WTC11 (cell line): ENCODE results near the gene PARP3. TPM values are rescaled to one million over a fixed set of nuclear protein-coding genes. Genes with fewer than 3 reads are reported as not detected.

Experiments
- ATAC-seq: fragments of 200-7000 bp; cut with Tn5 transposase; 2 replicates; pipeline ENCODE4 v1.10.0; 2021; ENCODE audit warnings: mild to moderate bottlenecking, moderate library complexity
- CTCF ChIA-PET: fragments of 300-600 bp; sonication (Branson Sonifier 250); formaldehyde crosslinking; loops from one replicate; lab custom pipeline; 2021; ENCODE audit warnings: antibody characterized with exemption; lab: Charles Lee
- POLR2A ChIA-PET: fragments of 350-600 bp; sonication (Branson Sonifier 250); formaldehyde crosslinking; loops from one replicate; lab custom pipeline; 2021; ENCODE audit warnings: antibody characterized with exemption; lab: Charles Lee
- DNase-seq: peaks from one replicate; pipeline ENCODE4 v3.0.0; 2021; ENCODE audit warnings: low spot score
- H3K27ac Mint-ChIP-seq: 2 replicates; pipeline ENCODE4 v1.8.0; 2021; ENCODE audit warnings: mixed read lengths
- H3K27me3 Mint-ChIP-seq: 2 replicates; pipeline ENCODE4 v1.8.0; 2021; ENCODE audit warnings: low read depth, mild to moderate bottlenecking, moderate library complexity, mixed read lengths
- H3K36me3 Mint-ChIP-seq: 2 replicates; pipeline ENCODE4 v1.8.0; 2021; ENCODE audit warnings: mixed read lengths
- H3K4me1 Mint-ChIP-seq: 2 replicates; pipeline ENCODE4 v1.8.0; 2022; ENCODE audit warnings: mixed read lengths
- H3K4me3 Mint-ChIP-seq: 2 replicates; pipeline ENCODE4 v1.8.0; 2021; ENCODE audit warnings: mild to moderate bottlenecking, moderate library complexity, mixed read lengths
- H3K9me3 Mint-ChIP-seq: 2 replicates; pipeline ENCODE4 v1.8.0; 2021; ENCODE audit warnings: mixed read lengths
- AR ChIP-seq: fragments of 250-450 bp; sonication (Bioruptor Pico); IDR thresholded peaks from 2 replicates; pipeline ENCODE4 v1.9.0; 2021; ENCODE audit warnings: mild to moderate bottlenecking
- ATF1 ChIP-seq: sonication (generic); formaldehyde crosslinking; IDR thresholded peaks from 2 replicates; pipeline ENCODE4 v1.8.1; 2023; ENCODE audit warnings: mild to moderate bottlenecking, moderate library complexity, missing genetic modification reagents
- CREM ChIP-seq: sonication (generic); formaldehyde crosslinking; IDR thresholded peaks from 2 replicates; pipeline ENCODE4 v1.8.1; 2022; ENCODE audit warnings: mild to moderate bottlenecking, missing genetic modification reagents, moderate library complexity
- FOXJ3 ChIP-seq: sonication (generic); formaldehyde crosslinking; IDR thresholded peaks from 2 replicates; pipeline ENCODE4 v1.9.0; 2021; ENCODE audit warnings: missing genetic modification reagents, mild to moderate bottlenecking, borderline replicate concordance
- JUN ChIP-seq: sonication (generic); formaldehyde crosslinking; IDR thresholded peaks from 2 replicates; pipeline ENCODE4 v1.8.0; 2023; ENCODE audit warnings: mild to moderate bottlenecking, missing genetic modification reagents
- MAX ChIP-seq: sonication (generic); formaldehyde crosslinking; IDR thresholded peaks from 2 replicates; pipeline ENCODE4 v1.8.0; 2022; ENCODE audit warnings: mild to moderate bottlenecking, missing genetic modification reagents
- MYBL2 ChIP-seq: sonication (generic); formaldehyde crosslinking; IDR thresholded peaks from 2 replicates; pipeline ENCODE4 v1.8.1; 2023; ENCODE audit warnings: mild to moderate bottlenecking, moderate library complexity, missing genetic modification reagents
- NFYB ChIP-seq: sonication (generic); formaldehyde crosslinking; conservative IDR thresholded peaks from 2 replicates; pipeline ENCODE4 v1.8.0; 2022; ENCODE audit warnings: low read depth, missing genetic modification reagents
- NR1H2 ChIP-seq: sonication (generic); formaldehyde crosslinking; IDR thresholded peaks from 2 replicates; pipeline ENCODE4 v1.9.0; 2021; ENCODE audit warnings: mild to moderate bottlenecking, moderate library complexity, missing genetic modification reagents
- NR2C2 ChIP-seq: sonication (generic); formaldehyde crosslinking; IDR thresholded peaks from 2 replicates; pipeline ENCODE4 v1.8.0; 2022; ENCODE audit warnings: mild to moderate bottlenecking, missing genetic modification reagents
- PREB ChIP-seq: sonication (generic); formaldehyde crosslinking; IDR thresholded peaks from 2 replicates; pipeline ENCODE4 v1.8.1; 2022; ENCODE audit warnings: mild to moderate bottlenecking, missing genetic modification reagents, moderate library complexity, borderline replicate concordance
- RORB ChIP-seq: fragments of 250-450 bp; sonication (Bioruptor Pico); IDR thresholded peaks from 2 replicates; pipeline ENCODE4 v1.9.0; 2021; ENCODE audit warnings: mild to moderate bottlenecking
- ZNF232 ChIP-seq: sonication (generic); formaldehyde crosslinking; IDR thresholded peaks from 2 replicates; pipeline ENCODE4 v1.8.0; 2022; ENCODE audit warnings: mild to moderate bottlenecking, missing genetic modification reagents
- ZNF317 ChIP-seq: sonication (generic); formaldehyde crosslinking; IDR thresholded peaks from 2 replicates; pipeline ENCODE4 v1.8.1; 2023; ENCODE audit warnings: low read depth, mild to moderate bottlenecking, moderate library complexity, missing genetic modification reagents, borderline replicate concordance
- ZNF423 ChIP-seq: fragments of 250-450 bp; sonication (Bioruptor Pico); IDR thresholded peaks from 2 replicates; pipeline ENCODE4 v2.1.2; 2022; ENCODE audit warnings: mild to moderate bottlenecking, moderate library complexity
- total RNA-seq: library from RNA; stranded (reverse); gene quantifications from 3 replicates; pipeline ENCODE4 v1.2.3, GENCODE V29; 2021
- TF ChIP-seq, protein P1 (sequence below): fragments of 250-450 bp; sonication (Bioruptor Pico); IDR thresholded peaks from 2 replicates; pipeline ENCODE4 v1.9.0; 2021; ENCODE audit warnings: mild to moderate bottlenecking, borderline replicate concordance
- TF ChIP-seq, protein P2 (sequence below): fragments of 250-450 bp; sonication (Bioruptor Pico); IDR thresholded peaks from 2 replicates; pipeline ENCODE4 v1.9.0; 2021; ENCODE audit warnings: mild to moderate bottlenecking
- TF ChIP-seq, protein P3 (sequence below): sonication (generic); formaldehyde crosslinking; conservative IDR thresholded peaks from 2 replicates; pipeline ENCODE4 v1.8.1; 2022; ENCODE audit warnings: mild to moderate bottlenecking, missing genetic modification reagents
- TF ChIP-seq, protein P4 (sequence below): sonication (generic); formaldehyde crosslinking; IDR thresholded peaks from 2 replicates; pipeline ENCODE4 v1.8.1; 2022; ENCODE audit warnings: low read depth, mild to moderate bottlenecking, moderate library complexity, missing genetic modification reagents, borderline replicate concordance

PARP3 gene
- total RNA-seq, 1 experiment from 2014 or later = 2.9 TPM

DNA sequence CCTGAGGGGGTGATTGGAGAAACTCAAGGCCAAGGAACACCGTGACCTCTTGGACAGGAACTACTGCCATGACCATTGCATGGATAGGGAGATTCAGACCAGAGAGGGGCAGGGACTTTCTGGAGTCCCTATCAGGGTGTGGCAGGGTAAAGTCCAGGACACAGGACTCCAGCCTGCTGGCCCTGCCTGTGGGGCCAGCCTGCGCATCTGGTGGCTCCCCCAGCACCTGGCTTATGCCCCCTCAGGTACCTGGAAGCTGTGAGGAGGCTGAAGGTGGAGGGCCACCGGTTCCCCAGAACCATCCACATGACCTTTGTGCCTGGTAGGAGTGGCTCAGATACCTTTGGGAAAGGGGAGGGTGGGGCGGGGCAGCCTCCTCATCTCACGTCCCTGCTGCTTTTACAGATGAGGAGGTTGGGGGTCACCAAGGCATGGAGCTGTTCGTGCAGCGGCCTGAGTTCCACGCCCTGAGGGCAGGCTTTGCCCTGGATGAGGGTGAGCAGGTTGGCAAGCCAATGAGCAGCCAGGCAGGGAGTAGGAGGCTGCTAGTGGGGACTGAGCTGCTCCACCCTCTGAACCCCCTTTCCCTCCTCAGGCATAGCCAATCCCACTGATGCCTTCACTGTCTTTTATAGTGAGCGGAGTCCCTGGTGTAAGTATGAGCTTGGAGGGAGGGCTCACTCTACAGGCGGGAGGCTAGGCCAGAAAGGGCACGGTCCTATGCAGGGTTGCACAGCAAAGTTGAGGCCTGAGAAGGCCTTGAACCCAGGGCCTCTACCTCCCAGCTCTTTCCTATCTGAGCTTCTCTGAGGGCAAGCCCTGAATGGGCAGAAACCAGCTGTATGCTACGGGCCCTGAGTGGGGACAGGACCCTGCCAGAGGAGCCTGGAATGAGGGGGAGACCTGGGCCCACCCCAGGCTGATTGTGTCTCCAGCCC is 44.1 kb downstream of the PARP3 start:
- no peak for DNase-seq
- ChIA-PET CTCF (interaction anchor here (1.0 to 1.5 kb wide), 3 partner anchors 10 to 167 kb away, joined by 3 to 7 read pairs (median 3); partner anchors contain the start of genes ABHD14B and RPL29), POLR2A (interaction anchor here (0.5 to 1.5 kb wide), 2 partner anchors 10 kb away, joined by 3 read pairs; partner anchors contain the start of gene RPL29)
- H3K4me1 Mint-ChIP-seq = peaks cover 27% of the 10 kb centered on the region
- no peak for ATAC-seq
- H3K9me3 Mint-ChIP-seq = no peaks in the 10 kb centered on the region
- H3K27me3 Mint-ChIP-seq = no peaks in the 10 kb centered on the region
- H3K4me3 Mint-ChIP-seq = no peak overlapping the region
- no peak overlapping the region for H3K27ac Mint-ChIP-seq
- peaks cover 3% of the 10 kb centered on the region for H3K36me3 Mint-ChIP-seq
- no peak for TF ChIP-seq RORB (CRISPR knock-in tag)
- TF ChIP-seq, protein P1, sequence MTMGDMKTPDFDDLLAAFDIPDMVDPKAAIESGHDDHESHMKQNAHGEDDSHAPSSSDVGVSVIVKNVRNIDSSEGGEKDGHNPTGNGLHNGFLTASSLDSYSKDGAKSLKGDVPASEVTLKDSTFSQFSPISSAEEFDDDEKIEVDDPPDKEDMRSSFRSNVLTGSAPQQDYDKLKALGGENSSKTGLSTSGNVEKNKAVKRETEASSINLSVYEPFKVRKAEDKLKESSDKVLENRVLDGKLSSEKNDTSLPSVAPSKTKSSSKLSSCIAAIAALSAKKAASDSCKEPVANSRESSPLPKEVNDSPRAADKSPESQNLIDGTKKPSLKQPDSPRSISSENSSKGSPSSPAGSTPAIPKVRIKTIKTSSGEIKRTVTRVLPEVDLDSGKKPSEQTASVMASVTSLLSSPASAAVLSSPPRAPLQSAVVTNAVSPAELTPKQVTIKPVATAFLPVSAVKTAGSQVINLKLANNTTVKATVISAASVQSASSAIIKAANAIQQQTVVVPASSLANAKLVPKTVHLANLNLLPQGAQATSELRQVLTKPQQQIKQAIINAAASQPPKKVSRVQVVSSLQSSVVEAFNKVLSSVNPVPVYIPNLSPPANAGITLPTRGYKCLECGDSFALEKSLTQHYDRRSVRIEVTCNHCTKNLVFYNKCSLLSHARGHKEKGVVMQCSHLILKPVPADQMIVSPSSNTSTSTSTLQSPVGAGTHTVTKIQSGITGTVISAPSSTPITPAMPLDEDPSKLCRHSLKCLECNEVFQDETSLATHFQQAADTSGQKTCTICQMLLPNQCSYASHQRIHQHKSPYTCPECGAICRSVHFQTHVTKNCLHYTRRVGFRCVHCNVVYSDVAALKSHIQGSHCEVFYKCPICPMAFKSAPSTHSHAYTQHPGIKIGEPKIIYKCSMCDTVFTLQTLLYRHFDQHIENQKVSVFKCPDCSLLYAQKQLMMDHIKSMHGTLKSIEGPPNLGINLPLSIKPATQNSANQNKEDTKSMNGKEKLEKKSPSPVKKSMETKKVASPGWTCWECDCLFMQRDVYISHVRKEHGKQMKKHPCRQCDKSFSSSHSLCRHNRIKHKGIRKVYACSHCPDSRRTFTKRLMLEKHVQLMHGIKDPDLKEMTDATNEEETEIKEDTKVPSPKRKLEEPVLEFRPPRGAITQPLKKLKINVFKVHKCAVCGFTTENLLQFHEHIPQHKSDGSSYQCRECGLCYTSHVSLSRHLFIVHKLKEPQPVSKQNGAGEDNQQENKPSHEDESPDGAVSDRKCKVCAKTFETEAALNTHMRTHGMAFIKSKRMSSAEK = no peak
- no peak for TF ChIP-seq MYBL2 (CRISPR knock-in tag)
- TF ChIP-seq ATF1 (CRISPR knock-in tag) = no peak
- TF ChIP-seq, protein P2, sequence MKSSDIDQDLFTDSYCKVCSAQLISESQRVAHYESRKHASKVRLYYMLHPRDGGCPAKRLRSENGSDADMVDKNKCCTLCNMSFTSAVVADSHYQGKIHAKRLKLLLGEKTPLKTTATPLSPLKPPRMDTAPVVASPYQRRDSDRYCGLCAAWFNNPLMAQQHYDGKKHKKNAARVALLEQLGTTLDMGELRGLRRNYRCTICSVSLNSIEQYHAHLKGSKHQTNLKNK (CRISPR knock-in tag) = no peak
- no peak for TF ChIP-seq NR1H2 (CRISPR knock-in tag)
- no peak for TF ChIP-seq ZNF423 (CRISPR knock-in tag)
- no peak for TF ChIP-seq MAX (CRISPR knock-in tag)
- no peak for TF ChIP-seq CREM (CRISPR knock-in tag)
- TF ChIP-seq ZNF317 (CRISPR knock-in tag) = no peak
- TF ChIP-seq FOXJ3 = no peak
- TF ChIP-seq JUN (CRISPR knock-in tag) = no peak
- TF ChIP-seq AR (CRISPR knock-in tag) = no peak
- TF ChIP-seq, protein P3, sequence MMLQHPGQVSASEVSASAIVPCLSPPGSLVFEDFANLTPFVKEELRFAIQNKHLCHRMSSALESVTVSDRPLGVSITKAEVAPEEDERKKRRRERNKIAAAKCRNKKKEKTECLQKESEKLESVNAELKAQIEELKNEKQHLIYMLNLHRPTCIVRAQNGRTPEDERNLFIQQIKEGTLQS = no peak
- no peak for TF ChIP-seq NR2C2 (CRISPR knock-in tag)
- TF ChIP-seq PREB = no peak
- TF ChIP-seq NFYB = no peak
- TF ChIP-seq, protein P4, sequence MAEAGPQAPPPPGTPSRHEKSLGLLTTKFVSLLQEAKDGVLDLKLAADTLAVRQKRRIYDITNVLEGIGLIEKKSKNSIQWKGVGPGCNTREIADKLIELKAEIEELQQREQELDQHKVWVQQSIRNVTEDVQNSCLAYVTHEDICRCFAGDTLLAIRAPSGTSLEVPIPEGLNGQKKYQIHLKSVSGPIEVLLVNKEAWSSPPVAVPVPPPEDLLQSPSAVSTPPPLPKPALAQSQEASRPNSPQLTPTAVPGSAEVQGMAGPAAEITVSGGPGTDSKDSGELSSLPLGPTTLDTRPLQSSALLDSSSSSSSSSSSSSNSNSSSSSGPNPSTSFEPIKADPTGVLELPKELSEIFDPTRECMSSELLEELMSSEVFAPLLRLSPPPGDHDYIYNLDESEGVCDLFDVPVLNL (CRISPR knock-in tag) = no peak
- no peak for TF ChIP-seq ZNF232
